Kidney (tissue), 14 donors: ENCODE data around the gene TCP10L. TPM values are rescaled to one million over a fixed set of nuclear protein-coding genes. Genes with fewer than 3 reads are reported as not detected.

Source experiments
- DNase-seq, 5 donors: peaks; one replicate each; pipeline ENCODE4 v3.0.0-alpha.2; 2013 to 2020
- FAIRE-seq: peaks from 2 replicates; lab custom pipeline; 2012; peaks lifted over from hg19 to GRCh38; lab: Jason Lieb, UNC
- H3K27ac ChIP-seq, 2 donors: one replicate each; pipeline ENCODE4 v1.7.0; 2013; ENCODE audit warnings: low read depth in 2 of 2, low read length in 2 of 2, inconsistent platforms in 1 of 2
- H3K27me3 ChIP-seq: one replicate; pipeline ENCODE4 v1.7.1; 2013; ENCODE audit warnings: low read length, inconsistent platforms; ENCODE audit not compliant: control insufficient read depth, insufficient read depth
- H3K36me3 ChIP-seq, 3 donors: one replicate each; pipeline versions ENCODE4 v1.7.0 to v1.7.1; 2013; ENCODE audit warnings: low read length in 3 of 3, control low read depth in 1 of 3, inconsistent platforms in 1 of 3; ENCODE audit not compliant: insufficient read depth in 3 of 3, control insufficient read depth in 2 of 3
- H3K4me1 ChIP-seq, 3 donors: one replicate each; pipeline versions ENCODE4 v1.7.0 to v1.7.1; 2013; ENCODE audit warnings: low read length in 3 of 3, inconsistent platforms in 1 of 3, low read depth in 1 of 3; ENCODE audit not compliant: control insufficient read depth in 2 of 3, insufficient read depth in 2 of 3
- H3K4me3 ChIP-seq, 3 donors: one replicate each; pipeline versions ENCODE4 v1.7.0 to v1.8.1; 2013; ENCODE audit warnings: low read length in 3 of 3, control low read depth in 1 of 3, inconsistent platforms in 1 of 3
- H3K9ac ChIP-seq, 3 donors: one replicate each; pipeline versions ENCODE4 v1.7.0 to v1.7.1; 2013; ENCODE audit warnings: low read length in 3 of 3, control low read depth in 1 of 3, inconsistent platforms in 1 of 3
- H3K9me3 ChIP-seq, 3 donors: one replicate each; pipeline versions ENCODE4 v1.7.0 to v1.7.1; 2013; ENCODE audit warnings: low read length in 3 of 3, control low read depth in 1 of 3, inconsistent platforms in 1 of 3; ENCODE audit not compliant: control insufficient read depth in 2 of 3, insufficient read depth in 1 of 3
- CTCF ChIP-seq: IDR thresholded peaks from 3 replicates; pipeline ENCODE4 v1.5.1; 2012; ENCODE audit warnings: mild to moderate bottlenecking, moderate library complexity, borderline replicate concordance; ENCODE audit not compliant: insufficient read depth; ENCODE audit errors: extremely low read depth
- intact Hi-C: fragments of 100-400 bp; cut with DNase I; formaldehyde crosslinking; loops from one replicate; pipeline ENCODE4 v1.11.1; 2022
- polyA plus RNA-seq: library from polyadenylated mRNA; stranded (reverse); fragments of 350-450 nt; fragmentation: Illumina TruSeq; extraction: RNeasy Lipid Tissue Mini Kit (QIAGEN cat#74804); gene quantifications from one replicate; pipeline ENCODE4 v1.2.3, GENCODE V29; 2014; ENCODE audit warnings: low read depth, low replicate concordance; ENCODE audit not compliant: insufficient read depth
- total RNA-seq: library from RNA; stranded (reverse); fragmentation: NEBNext Ultra II Directional; extraction: Animal tissue kit (Norgen Biotek cat#: 25700); gene quantifications from one replicate; pipeline ENCODE4 v1.2.1, GENCODE V29; 2021
- donor health status: control.
- donor health status: control.
- donor health status: control.
- donor health status: control.
- donor health status: control.
- donor health status: DM: yes; HTN: yes; CAD: no.
- donor health status: Normal renal cell carcinoma (clear cell type).

Gene TCP10L
- total and polyA plus RNA-seq, 2 donors from 2014 or later = 2.2 to 5.2 TPM

GRCh38 chr21:32613436-32614043 lies 28.2 kb upstream of the TCP10L start:
- H3K36me3 ChIP-seq = peaks cover 0 to 5% (median 0%) of the 10 kb centered on the region in 3 donors
- H3K9me3 ChIP-seq = no peaks in the 10 kb centered on the region
- TF ChIP-seq CTCF = no peak
- intact Hi-C loops = no loop called here
- peak overlapping the region; percentile 68 to 92 (median 75) for H3K9ac ChIP-seq
- FAIRE-seq (no peak), DNase-seq (no peak)
- peak overlapping the region; percentile 95 to 98 (median 95) for H3K4me3 ChIP-seq
- H3K27me3 ChIP-seq = no peaks in the 10 kb centered on the region
- H3K4me1 ChIP-seq = peaks cover 0 to 2% (median 0%) of the 10 kb centered on the region in 3 donors
- peak overlapping the region in 1 of 2 donors; percentile 96 for H3K27ac ChIP-seq

- H3K9me3 ChIP-seq = no peaks in the 10 kb centered on the region
- H3K4me1 ChIP-seq = peaks cover 0 to 2% (median 0%) of the 10 kb centered on the region in 3 donors
- peak overlapping the region; percentile 95 to 98 (median 95) for H3K4me3 ChIP-seq
- no peaks in the 10 kb centered on the region for H3K27me3 ChIP-seq
- FAIRE-seq (no peak), DNase-seq (no peak)
- TF ChIP-seq CTCF = no peak
- H3K27ac ChIP-seq = peak overlapping the region; percentile 96
- intact Hi-C loops = no loop called here
- peak overlapping the region; percentile 68 to 92 (median 75) for H3K9ac ChIP-seq
- H3K36me3 ChIP-seq = peaks cover 0 to 5% (median 3%) of the 10 kb centered on the region in 3 donors
Observed at GRCh38 chr21:32612999-32613337, 27.6 kb upstream of the TCP10L start.

- Histone ChIP-seq H3K27ac (peak within 1 kb of the TSS; percentile 96), H3K9ac (peak within 1 kb of the TSS; percentile 68 to 92 (median 75)), H3K4me3 (peak within 1 kb of the TSS; percentile 95 to 98 (median 95)), H3K4me1 (peaks cover 0 to 2% (median 0%) of the 10 kb centered on the region in 3 donors), H3K27me3 (no peaks in the 10 kb centered on the region), H3K9me3 (no peaks in the 10 kb centered on the region), H3K36me3 (peaks cover 0 to 9% (median 9%) of the 10 kb centered on the region in 3 donors)
- peak; percentile 1 for TF ChIP-seq CTCF
- intact Hi-C loops = no loop called here
- FAIRE-seq = no peak
- peak; percentile 94 to 97 (median 96) for DNase-seq
Observed at GRCh38 chr21:32612075-32612998, 27.0 kb upstream of the TCP10L start, which contains the start of gene CFAP298. Gene CFAP298 (minus strand): TSS chr21:32612377. CDS start chr21:32612243, 134 bp downstream.
